ENCODE data around the gene C10orf71.

DNA sequence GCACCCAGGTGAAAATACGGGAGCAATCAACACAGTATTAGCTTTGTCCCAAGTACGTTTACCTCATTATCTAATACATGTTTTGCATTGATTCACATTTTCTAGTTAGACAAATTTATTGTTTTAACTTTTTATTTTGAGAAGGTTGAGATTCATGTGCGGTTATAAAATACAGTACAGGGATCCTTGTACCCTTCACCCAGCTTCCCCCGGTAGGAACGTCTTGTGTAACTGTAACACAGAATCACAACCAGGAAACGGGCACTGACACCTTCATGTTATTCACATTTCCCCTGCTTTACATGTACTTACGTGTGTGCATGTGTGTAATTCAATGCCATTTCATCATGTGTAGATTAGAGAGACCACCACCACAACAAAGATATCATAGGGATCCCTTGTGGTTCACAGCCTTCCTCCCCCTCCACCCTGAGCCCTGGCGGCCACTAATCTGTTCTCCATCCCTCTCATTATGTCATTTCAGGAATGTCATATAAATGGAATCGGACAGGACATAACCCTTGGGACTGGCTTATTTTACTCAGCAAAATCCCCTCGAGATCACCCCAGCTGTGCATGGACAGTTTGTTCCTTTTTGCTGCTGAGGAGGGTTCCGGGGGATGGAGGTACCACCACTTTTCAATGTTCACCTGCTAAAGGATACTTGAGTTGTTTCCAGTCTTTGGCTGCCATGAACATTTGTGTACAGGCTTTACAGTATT is 46.5 kb upstream of the C10orf71 start:
- TF ChIP-seq, protein P1, sequence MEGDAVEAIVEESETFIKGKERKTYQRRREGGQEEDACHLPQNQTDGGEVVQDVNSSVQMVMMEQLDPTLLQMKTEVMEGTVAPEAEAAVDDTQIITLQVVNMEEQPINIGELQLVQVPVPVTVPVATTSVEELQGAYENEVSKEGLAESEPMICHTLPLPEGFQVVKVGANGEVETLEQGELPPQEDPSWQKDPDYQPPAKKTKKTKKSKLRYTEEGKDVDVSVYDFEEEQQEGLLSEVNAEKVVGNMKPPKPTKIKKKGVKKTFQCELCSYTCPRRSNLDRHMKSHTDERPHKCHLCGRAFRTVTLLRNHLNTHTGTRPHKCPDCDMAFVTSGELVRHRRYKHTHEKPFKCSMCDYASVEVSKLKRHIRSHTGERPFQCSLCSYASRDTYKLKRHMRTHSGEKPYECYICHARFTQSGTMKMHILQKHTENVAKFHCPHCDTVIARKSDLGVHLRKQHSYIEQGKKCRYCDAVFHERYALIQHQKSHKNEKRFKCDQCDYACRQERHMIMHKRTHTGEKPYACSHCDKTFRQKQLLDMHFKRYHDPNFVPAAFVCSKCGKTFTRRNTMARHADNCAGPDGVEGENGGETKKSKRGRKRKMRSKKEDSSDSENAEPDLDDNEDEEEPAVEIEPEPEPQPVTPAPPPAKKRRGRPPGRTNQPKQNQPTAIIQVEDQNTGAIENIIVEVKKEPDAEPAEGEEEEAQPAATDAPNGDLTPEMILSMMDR (IDR thresholded peaks at IDR 0.05; ENCODE audit: low read length) = no peak
- no peak for TF ChIP-seq EZH2phosphoT487 (IDR thresholded peaks at IDR 0.05; ENCODE audit: low read length)
